NCI-H146 treated with DMSO at 0.1 percent for 48 hours (cell line): ENCODE results near the gene ETDC.
A peak's percentile ranks its signal among the peaks of the same experiment; 100 is the strongest.
"Not testable (repeated sequence)": the region's sequence is repeated elsewhere in the genome, so short reads cannot be mapped to it uniquely, and the experiment has no call there.

Experiments
- DNase-seq: peaks from one replicate; lab custom pipeline; 2025; ENCODE audit not compliant: unreplicated experiment; lab: John Stamatoyannopoulos, UW

ETDC gene

GRCh38 chrX:135309430-135309923 is at the start of gene ETDC:
Gene ETDC, plus strand, starts transcription at chrX:135309480. Its CDS starts 0 bp downstream, at chrX:135309480.
- no peak for DNase-seq

GRCh38 chrX:135260976-135261375 is 48.3 kb upstream of the ETDC start:
- not testable (repeated sequence) for DNase-seq

- not testable (repeated sequence) for DNase-seq
Observed at GRCh38 chrX:135263376-135263775, 45.9 kb upstream of the ETDC start.

GRCh38 chrX:135264206-135264605 is 45.1 kb upstream of the ETDC start:
- no peak for DNase-seq

GRCh38 chrX:135273162-135273561 is 36.1 kb upstream of the ETDC start:
- DNase-seq: no peak

GRCh38 chrX:135275973-135276372 is 33.3 kb upstream of the ETDC start:
- DNase-seq: no peak

- DNase-seq: no peak
Observed at GRCh38 chrX:135287266-135287823, 21.9 kb upstream of the ETDC start.

GRCh38 chrX:135295238-135295943 is 13.9 kb upstream of the ETDC start:
- no peak for DNase-seq

- DNase-seq: no peak
Observed at GRCh38 chrX:135295944-135296305, 13.4 kb upstream of the ETDC start.

GRCh38 chrX:135302269-135302873 is 6.9 kb upstream of the ETDC start:
- DNase-seq: peak; percentile 6

- no peak for DNase-seq
Observed at GRCh38 chrX:135304741-135305140, 4.5 kb upstream of the ETDC start.

- no peak for DNase-seq
Observed at GRCh38 chrX:135307171-135307570, 2.1 kb upstream of the ETDC start.

GRCh38 chrX:135308345-135308855 is 880 bp upstream of the ETDC start:
- DNase-seq: no peak

- DNase-seq: no peak
Observed at GRCh38 chrX:135315864-135316263, 6.6 kb downstream of the ETDC start.

- no peak for DNase-seq
Observed at GRCh38 chrX:135324463-135324862, 15.2 kb downstream of the ETDC start.

GRCh38 chrX:135325036-135325818 is 15.9 kb downstream of the ETDC start:
- not testable (repeated sequence) for DNase-seq

- no peak for DNase-seq
Observed at GRCh38 chrX:135327299-135327698, 18.0 kb downstream of the ETDC start.

- no peak for DNase-seq
Observed at GRCh38 chrX:135328421-135329005, 19.2 kb downstream of the ETDC start.

GRCh38 chrX:135330706-135331105 is 21.4 kb downstream of the ETDC start:
- no peak for DNase-seq

GRCh38 chrX:135331525-135331924 is 22.2 kb downstream of the ETDC start:
- DNase-seq: no peak

GRCh38 chrX:135340831-135341230 is 31.6 kb downstream of the ETDC start:
- no peak for DNase-seq
